Naive thymus-derived CD4-positive, alpha-beta T cell (primary cell): ENCODE results near the gene TNP2. TPM values are rescaled to one million over a fixed set of nuclear protein-coding genes. Genes with fewer than 3 reads are reported as not detected.
A peak's percentile ranks its signal among the peaks of the same experiment; 100 is the strongest.

ENCODE experiments used
- ATAC-seq: fragments of 150-1000 bp; cut with Tn5 transposase; 2 replicates; pipeline ENCODE4 v1.10.0; 2021; ENCODE audit warnings: mild to moderate bottlenecking, moderate library complexity
- CTCF ChIA-PET: fragments of 350-600 bp; sonication (Branson Sonifier 250); formaldehyde crosslinking; loops from one replicate; lab custom pipeline; 2021; ENCODE audit warnings: antibody characterized with exemption; lab: Charles Lee
- POLR2A ChIA-PET: fragments of 350-600 bp; sonication (Branson Sonifier 250); formaldehyde crosslinking; loops from one replicate; lab custom pipeline; 2021; ENCODE audit warnings: antibody characterized with exemption, inconsistent platforms; lab: Charles Lee
- DNase-seq, 9 donors: peaks; one replicate each; pipeline versions ENCODE4 v3.0.0 to v3.0.0-alpha.2; 2020 to 2022; ENCODE audit warnings: mixed read lengths in 1 of 9
- H3K27ac ChIP-seq: one replicate; pipeline ENCODE4 v1.7.0; 2013; ENCODE audit warnings: mild to moderate bottlenecking, low read depth, low read length, moderate library complexity
- H3K27me3 ChIP-seq, 2 donors: one replicate each; pipeline ENCODE4 v1.7.0; 2013; ENCODE audit warnings: low read length in 2 of 2, mild to moderate bottlenecking in 2 of 2, moderate library complexity in 2 of 2; ENCODE audit not compliant: control insufficient read depth in 2 of 2, insufficient read depth in 2 of 2
- H3K36me3 ChIP-seq, 3 experiments: 1 replicate in 2 of 3; 2 replicates in 1 of 3; pipeline ENCODE4 v1.7.0; 2013; ENCODE audit warnings: low read length in 3 of 3, mild to moderate bottlenecking in 3 of 3, moderate library complexity in 1 of 3; ENCODE audit not compliant: insufficient read depth in 3 of 3, control insufficient read depth in 2 of 3
- H3K4me1 ChIP-seq, 2 donors: one replicate each; pipeline ENCODE4 v1.7.0; 2013; ENCODE audit warnings: low read length in 2 of 2, mild to moderate bottlenecking in 2 of 2, moderate library complexity in 1 of 2; ENCODE audit not compliant: control insufficient read depth in 2 of 2, insufficient read depth in 2 of 2
- H3K4me3 ChIP-seq: 2 replicates; pipeline ENCODE4 v1.7.0; 2013; ENCODE audit warnings: mild to moderate bottlenecking, low read length
- H3K9me3 ChIP-seq, 3 experiments: 1 replicate in 2 of 3; 2 replicates in 1 of 3; pipeline ENCODE4 v1.7.0; 2013; ENCODE audit warnings: low read length in 3 of 3; ENCODE audit not compliant: control insufficient read depth in 2 of 3
- H3K27ac Mint-ChIP-seq, 9 donors: one replicate each; pipeline ENCODE4 v1.8.0; 2020 to 2022; ENCODE audit warnings: mixed read lengths in 9 of 9, mild to moderate bottlenecking in 8 of 9, moderate library complexity in 5 of 9, inconsistent platforms in 2 of 9
- H3K27me3 Mint-ChIP-seq, 5 donors: one replicate each; pipeline ENCODE4 v1.8.0; 2021 to 2022; ENCODE audit warnings: mixed read lengths in 5 of 5, mild to moderate bottlenecking in 1 of 5
- H3K36me3 Mint-ChIP-seq, 5 donors: one replicate each; pipeline ENCODE4 v1.8.0; 2020 to 2022; ENCODE audit warnings: mixed read lengths in 5 of 5, mild to moderate bottlenecking in 3 of 5, inconsistent platforms in 1 of 5
- H3K4me1 Mint-ChIP-seq, 7 donors: one replicate each; pipeline ENCODE4 v1.8.0; 2020 to 2022; ENCODE audit warnings: mixed read lengths in 7 of 7, mild to moderate bottlenecking in 3 of 7, inconsistent platforms in 1 of 7
- H3K4me3 Mint-ChIP-seq, 10 donors: one replicate each; pipeline ENCODE4 v1.8.0; 2020 to 2022; ENCODE audit warnings: mild to moderate bottlenecking in 10 of 10, mixed read lengths in 10 of 10, moderate library complexity in 6 of 10, inconsistent platforms in 2 of 10
- H3K9me3 Mint-ChIP-seq, 11 donors: one replicate each; pipeline ENCODE4 v1.8.0; 2020 to 2022; ENCODE audit warnings: mixed read lengths in 11 of 11, mild to moderate bottlenecking in 4 of 11, inconsistent platforms in 1 of 11, moderate library complexity in 1 of 11
- intact Hi-C, 2 donors: fragments of 100-400 bp; cut with micrococcal nuclease; formaldehyde crosslinking; loops; one replicate each; pipeline ENCODE4 v1.15.1; 2023
- polyA plus RNA-seq, 2 donors: library from polyadenylated mRNA; unstranded; fragments of 300-500 nt; fragmentation: Illumina TruSeq; gene quantifications; one replicate each; pipeline ENCODE4 v1.2.3, GENCODE V29; 2021
- total RNA-seq, 6 experiments: library from RNA in 5 of 6; stranded (reverse) in 5 of 6; gene quantifications; 1 replicate in 5 of 6; 2 replicates in 1 of 6; pipeline ENCODE4 v1.2.3 and lab custom pipeline; 2021 to 2026

The TNP2 gene
- total and polyA plus RNA-seq, 7 experiments from 2014 or later, result not detected

GRCh38 chr16:11307639-11308492 lies 38.7 kb upstream of the TNP2 start:
- Mint-ChIP-seq H3K27me3 (no peaks in the 10 kb centered on the region), H3K4me1 (peaks cover 1 to 45% (median 26%) of the 10 kb centered on the region in 7 donors), H3K27ac (peak overlapping the region in 2 of 9 donors; percentile 22 to 75), H3K36me3 (peaks cover 0 to 6% (median 0%) of the 10 kb centered on the region in 5 donors), H3K4me3 (no peak overlapping the region), H3K9me3 (no peaks in the 10 kb centered on the region)
- ChIA-PET CTCF (interaction anchor here (1.6 kb wide), 1 partner anchor 10 kb away, joined by 4 read pairs; no protein-coding TSS in a partner anchor), POLR2A (interaction anchor here (1.1 to 1.8 kb wide), 2 partner anchors 9 to 11 kb away, joined by 4 to 6 read pairs; no protein-coding TSS in a partner anchor)
- Histone ChIP-seq H3K27me3 (no peaks in the 10 kb centered on the region), H3K27ac (no peak overlapping the region), H3K36me3 (no peaks in the 10 kb centered on the region), H3K4me3 (no peak overlapping the region), H3K9me3 (no peaks in the 10 kb centered on the region), H3K4me1 (peaks cover 20 to 30% of the 10 kb centered on the region in 2 donors)
- intact Hi-C loops, result no loop called here
- ATAC-seq (no peak), DNase-seq (no peak)

- Histone ChIP-seq H3K4me1 (peaks cover 13 to 22% of the 10 kb centered on the region in 2 donors), H3K4me3 (no peak overlapping the region), H3K27ac (no peak overlapping the region), H3K36me3 (no peaks in the 10 kb centered on the region), H3K9me3 (no peaks in the 10 kb centered on the region), H3K27me3 (no peaks in the 10 kb centered on the region)
- Mint-ChIP-seq H3K4me3 (no peak overlapping the region), H3K4me1 (peaks cover 0 to 41% (median 21%) of the 10 kb centered on the region in 7 donors), H3K27me3 (no peaks in the 10 kb centered on the region), H3K36me3 (peaks cover 0 to 4% (median 0%) of the 10 kb centered on the region in 5 donors), H3K27ac (peak overlapping the region in 4 of 9 donors; percentile 2 to 88 (median 11)), H3K9me3 (no peaks in the 10 kb centered on the region)
- ChIA-PET CTCF (interaction anchor here (1.6 kb wide), 1 partner anchor 10 kb away, joined by 4 read pairs; no protein-coding TSS in a partner anchor), POLR2A (no interaction called here)
- no peak for DNase-seq
- ATAC-seq, result peak; percentile 43
- intact Hi-C loops, result no loop called here
These were observed 38.0 kb upstream of the TNP2 start for GRCh38 chr16:11306997-11307638.

DNA sequence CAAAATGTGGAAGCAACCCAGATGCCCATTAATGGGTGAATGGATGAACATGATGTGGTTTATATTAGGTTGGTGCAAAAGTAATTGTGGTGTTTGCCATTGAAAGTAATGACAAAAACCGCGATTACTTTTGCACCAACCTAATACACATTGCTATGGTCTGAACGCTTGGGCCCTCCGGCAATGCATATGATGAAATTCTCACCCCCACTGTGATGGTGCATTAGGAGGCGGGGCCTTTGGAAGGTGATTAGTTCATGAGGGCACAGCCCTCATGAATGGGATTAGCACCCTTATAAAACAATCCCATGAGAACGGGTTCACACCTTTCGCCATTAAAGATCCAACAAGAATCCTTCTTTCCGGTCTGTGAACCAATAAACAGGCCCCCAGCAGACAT lies 37.3 kb upstream of the TNP2 start:
- H3K9me3 Mint-ChIP-seq, result no peaks in the 10 kb centered on the region
- Histone ChIP-seq H3K9me3 (no peaks in the 10 kb centered on the region), H3K27ac (no peak overlapping the region), H3K36me3 (no peaks in the 10 kb centered on the region), H3K27me3 (no peaks in the 10 kb centered on the region), H3K4me3 (no peak overlapping the region), H3K4me1 (peaks cover 7 to 16% of the 10 kb centered on the region in 2 donors)
- H3K4me3 Mint-ChIP-seq, result no peak overlapping the region
- POLR2A ChIA-PET, result no interaction called here
- peaks cover 0 to 2% (median 0%) of the 10 kb centered on the region in 5 donors for H3K27me3 Mint-ChIP-seq
- ATAC-seq (no peak), DNase-seq (no peak)
- no peak overlapping the region for H3K27ac Mint-ChIP-seq
- peaks cover 0 to 39% (median 15%) of the 10 kb centered on the region in 7 donors for H3K4me1 Mint-ChIP-seq
- peaks cover 0 to 4% (median 0%) of the 10 kb centered on the region in 5 donors for H3K36me3 Mint-ChIP-seq
- intact Hi-C loops, result no loop called here
- CTCF ChIA-PET, result no interaction called here

DNA sequence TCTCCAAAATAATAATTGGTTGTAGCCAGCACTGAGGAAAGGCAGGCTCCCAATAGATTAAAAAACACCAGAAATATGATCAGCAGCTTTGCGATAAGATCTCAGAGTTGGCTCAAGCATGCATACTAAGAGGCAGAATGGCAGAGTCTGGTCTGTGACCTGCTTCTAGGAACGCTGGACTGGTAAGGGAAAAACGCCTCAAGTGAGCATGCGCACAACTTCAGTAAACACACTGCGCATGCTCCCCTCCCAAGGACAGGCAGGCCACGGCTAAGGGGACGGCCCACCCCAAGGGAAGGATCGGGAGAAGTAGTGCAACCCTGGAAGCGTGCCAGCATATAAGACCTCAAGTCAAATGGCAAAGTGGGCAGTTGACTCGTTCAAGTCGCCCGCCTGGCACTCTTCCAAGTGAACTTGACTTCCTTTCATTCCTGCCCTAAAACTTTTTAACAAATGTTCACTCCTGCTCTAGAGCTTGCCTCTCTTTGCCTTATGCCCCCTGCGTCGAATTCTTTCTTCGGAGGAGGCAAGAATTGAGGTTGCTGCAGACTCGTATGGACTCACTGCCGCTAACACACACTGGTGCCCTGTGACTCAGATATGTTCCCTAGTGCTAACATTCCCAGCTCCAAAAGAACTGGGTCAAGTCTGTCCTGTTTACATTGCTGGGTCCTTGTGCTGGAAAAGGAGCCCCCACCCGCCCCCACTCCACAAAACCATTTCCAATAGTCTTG lies 34.4 kb upstream of the TNP2 start:
- ChIA-PET CTCF (interaction anchor here (0.6 kb wide), 1 partner anchor 85 kb away, joined by 3 read pairs; no protein-coding TSS in a partner anchor), POLR2A (no interaction called here)
- Histone ChIP-seq H3K36me3 (no peaks in the 10 kb centered on the region), H3K9me3 (no peaks in the 10 kb centered on the region), H3K27ac (no peak overlapping the region), H3K4me3 (no peak overlapping the region), H3K4me1 (no peaks in the 10 kb centered on the region), H3K27me3 (no peaks in the 10 kb centered on the region)
- peaks cover 0 to 4% (median 0%) of the 10 kb centered on the region in 5 donors for H3K36me3 Mint-ChIP-seq
- intact Hi-C loops, result no loop called here
- peaks cover 5 to 25% (median 9%) of the 10 kb centered on the region in 7 donors for H3K4me1 Mint-ChIP-seq
- H3K27me3 Mint-ChIP-seq, result peaks cover 0 to 5% (median 0%) of the 10 kb centered on the region in 5 donors
- H3K27ac Mint-ChIP-seq, result peak overlapping the region in 1 of 9 donors; percentile 27
- H3K4me3 Mint-ChIP-seq, result no peak overlapping the region
- ATAC-seq (no peak), DNase-seq (no peak)
- no peaks in the 10 kb centered on the region for H3K9me3 Mint-ChIP-seq

GRCh38 chr16:11302977-11303376 lies 33.9 kb upstream of the TNP2 start:
- Mint-ChIP-seq H3K36me3 (peaks cover 0 to 4% (median 0%) of the 10 kb centered on the region in 5 donors), H3K4me3 (no peak overlapping the region), H3K27ac (peak overlapping the region in 1 of 9 donors; percentile 27), H3K9me3 (no peaks in the 10 kb centered on the region), H3K27me3 (peaks cover 0 to 7% (median 0%) of the 10 kb centered on the region in 5 donors), H3K4me1 (peaks cover 8 to 26% (median 13%) of the 10 kb centered on the region in 7 donors)
- CTCF ChIA-PET, result no interaction called here
- Histone ChIP-seq H3K4me1 (no peaks in the 10 kb centered on the region), H3K27me3 (no peaks in the 10 kb centered on the region), H3K4me3 (no peak overlapping the region), H3K9me3 (no peaks in the 10 kb centered on the region), H3K36me3 (no peaks in the 10 kb centered on the region), H3K27ac (no peak overlapping the region)
- POLR2A ChIA-PET, result no interaction called here
- ATAC-seq (no peak), DNase-seq (no peak)
- intact Hi-C loops, result no loop called here
